Measurements from ENCODE around the gene AKAIN1. TPM values are rescaled to one million over a fixed set of nuclear protein-coding genes. Genes with fewer than 3 reads are reported as not detected.

AKAIN1 gene
- total RNA-seq, 1 donor from 2014 or later = not detected

DNA sequence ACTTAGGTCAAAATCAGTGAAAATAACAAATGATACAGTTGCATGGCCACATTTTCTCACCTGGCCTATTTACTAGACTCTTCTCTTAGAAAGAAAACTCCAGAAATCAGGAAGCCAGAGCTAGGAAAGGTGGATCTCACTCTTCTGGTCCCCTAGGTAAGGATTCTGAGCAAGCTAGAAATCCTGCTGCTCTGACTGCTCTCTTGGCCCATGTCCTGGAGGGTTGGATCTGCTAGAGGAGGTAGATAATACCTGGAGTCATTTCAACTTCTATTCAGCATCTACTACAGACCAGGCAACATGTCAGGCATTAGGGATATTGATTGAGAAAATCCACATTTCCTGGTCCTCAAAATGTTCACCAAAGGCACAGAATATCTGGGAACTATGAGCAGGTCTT is 34.9 kb downstream of the AKAIN1 start:
- no peak overlapping the region for H3K4me3 ChIP-seq
- H3K27ac ChIP-seq (replicated peaks) = no peak overlapping the region
- intact Hi-C loops (cut with micrococcal nuclease) = no loop called here
- H3K27me3 ChIP-seq (ENCODE audit: low read depth) = no peaks in the 10 kb centered on the region
- no peaks in the 10 kb centered on the region for H3K36me3 ChIP-seq
- TF ChIP-seq, protein P1, sequence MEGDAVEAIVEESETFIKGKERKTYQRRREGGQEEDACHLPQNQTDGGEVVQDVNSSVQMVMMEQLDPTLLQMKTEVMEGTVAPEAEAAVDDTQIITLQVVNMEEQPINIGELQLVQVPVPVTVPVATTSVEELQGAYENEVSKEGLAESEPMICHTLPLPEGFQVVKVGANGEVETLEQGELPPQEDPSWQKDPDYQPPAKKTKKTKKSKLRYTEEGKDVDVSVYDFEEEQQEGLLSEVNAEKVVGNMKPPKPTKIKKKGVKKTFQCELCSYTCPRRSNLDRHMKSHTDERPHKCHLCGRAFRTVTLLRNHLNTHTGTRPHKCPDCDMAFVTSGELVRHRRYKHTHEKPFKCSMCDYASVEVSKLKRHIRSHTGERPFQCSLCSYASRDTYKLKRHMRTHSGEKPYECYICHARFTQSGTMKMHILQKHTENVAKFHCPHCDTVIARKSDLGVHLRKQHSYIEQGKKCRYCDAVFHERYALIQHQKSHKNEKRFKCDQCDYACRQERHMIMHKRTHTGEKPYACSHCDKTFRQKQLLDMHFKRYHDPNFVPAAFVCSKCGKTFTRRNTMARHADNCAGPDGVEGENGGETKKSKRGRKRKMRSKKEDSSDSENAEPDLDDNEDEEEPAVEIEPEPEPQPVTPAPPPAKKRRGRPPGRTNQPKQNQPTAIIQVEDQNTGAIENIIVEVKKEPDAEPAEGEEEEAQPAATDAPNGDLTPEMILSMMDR (IDR thresholded peaks at IDR 0.05; ENCODE audit: borderline replicate concordance) = no peak
- DNase-seq = no peak
- H3K4me1 ChIP-seq = no peaks in the 10 kb centered on the region
- H3K9me3 ChIP-seq (replicated peaks) = no peaks in the 10 kb centered on the region

- no peaks in the 10 kb centered on the region for H3K9me3 ChIP-seq (replicated peaks)
- no peaks in the 10 kb centered on the region for H3K36me3 ChIP-seq
- peaks cover 9% of the 10 kb centered on the region for H3K4me1 ChIP-seq
- intact Hi-C loops (cut with micrococcal nuclease) = no loop called here
- TF ChIP-seq, protein P1 (IDR thresholded peaks at IDR 0.05; ENCODE audit: borderline replicate concordance) = no peak
- H3K27me3 ChIP-seq (ENCODE audit: low read depth) = no peaks in the 10 kb centered on the region
- no peak overlapping the region for H3K27ac ChIP-seq (replicated peaks)
- no peak overlapping the region for H3K4me3 ChIP-seq
- no peak for DNase-seq
Measured at GRCh38 chr18:5159080-5159479, 38.0 kb downstream of the AKAIN1 start.

- DNase-seq = no peak
- H3K4me3 ChIP-seq = no peak overlapping the region
- H3K9me3 ChIP-seq (replicated peaks) = no peaks in the 10 kb centered on the region
- H3K27me3 ChIP-seq (ENCODE audit: low read depth) = no peaks in the 10 kb centered on the region
- H3K36me3 ChIP-seq = no peaks in the 10 kb centered on the region
- H3K4me1 ChIP-seq = peaks cover 9% of the 10 kb centered on the region
- TF ChIP-seq, protein P1 (IDR thresholded peaks at IDR 0.05; ENCODE audit: borderline replicate concordance) = no peak
- H3K27ac ChIP-seq (replicated peaks) = no peak overlapping the region
- intact Hi-C loops (cut with micrococcal nuclease) = no loop called here
Measured at GRCh38 chr18:5158587-5158986, 38.5 kb downstream of the AKAIN1 start.

GRCh38 chr18:5158172-5158571 is 38.9 kb downstream of the AKAIN1 start:
- TF ChIP-seq, protein P1 (IDR thresholded peaks at IDR 0.05; ENCODE audit: borderline replicate concordance) = no peak
- intact Hi-C loops (cut with micrococcal nuclease) = no loop called here
- no peaks in the 10 kb centered on the region for H3K27me3 ChIP-seq (ENCODE audit: low read depth)

DNA sequence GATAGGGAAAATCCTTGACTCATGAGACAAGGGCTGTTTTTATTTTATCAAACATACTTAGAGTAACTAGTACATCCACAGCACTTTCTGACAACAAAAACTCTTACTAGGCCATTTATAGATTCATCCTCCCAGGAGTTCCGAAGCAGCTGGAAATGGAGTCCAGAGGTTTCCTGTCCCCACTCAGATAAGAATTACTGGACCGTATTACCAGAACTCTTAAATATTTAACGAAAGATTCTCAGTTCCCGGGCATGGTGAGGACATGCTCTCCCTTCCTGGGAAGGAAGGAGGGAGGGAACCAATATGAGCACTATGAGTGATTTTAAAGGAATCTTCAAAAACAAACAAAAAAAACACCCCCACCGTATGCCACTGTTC is 41.2 kb downstream of the AKAIN1 start:
- Histone ChIP-seq H3K4me3 (peak overlapping the region; percentile 21), H3K27ac (replicated peaks) (peak overlapping the region; percentile 69), H3K9me3 (replicated peaks) (no peaks in the 10 kb centered on the region), H3K27me3 (ENCODE audit: low read depth) (no peaks in the 10 kb centered on the region), H3K36me3 (no peaks in the 10 kb centered on the region), H3K4me1 (peaks cover 9% of the 10 kb centered on the region)
- intact Hi-C loops (cut with micrococcal nuclease) = no loop called here
- DNase-seq = no peak
- TF ChIP-seq, protein P1 (IDR thresholded peaks at IDR 0.05; ENCODE audit: borderline replicate concordance) = no peak

More at GRCh38 chr18:5158172-5158571, 38.9 kb downstream of the AKAIN1 start:
- Histone ChIP-seq H3K4me1 (peaks cover 9% of the 10 kb centered on the region), H3K9me3 (replicated peaks) (no peaks in the 10 kb centered on the region), H3K4me3 (no peak overlapping the region), H3K36me3 (no peaks in the 10 kb centered on the region), H3K27ac (replicated peaks) (no peak overlapping the region)
- DNase-seq = no peak
